ENCODE results near the gene LIX1L. TPM values are rescaled to one million over a fixed set of nuclear protein-coding genes. Genes with fewer than 3 reads are reported as not detected.

Gene LIX1L
- total and polyA plus RNA-seq, 2 of the 4 experiments (the other 2 are of a cell fraction), result 14.7 to 28.8 TPM

- TF ChIP-seq USF2 (IDR thresholded peaks at IDR 0.05; ENCODE audit: low read depth, low read length), result no peak
Measured at GRCh38 chr1:145906954-145907753, 50.7 kb downstream of the LIX1L start (continued).

DNA sequence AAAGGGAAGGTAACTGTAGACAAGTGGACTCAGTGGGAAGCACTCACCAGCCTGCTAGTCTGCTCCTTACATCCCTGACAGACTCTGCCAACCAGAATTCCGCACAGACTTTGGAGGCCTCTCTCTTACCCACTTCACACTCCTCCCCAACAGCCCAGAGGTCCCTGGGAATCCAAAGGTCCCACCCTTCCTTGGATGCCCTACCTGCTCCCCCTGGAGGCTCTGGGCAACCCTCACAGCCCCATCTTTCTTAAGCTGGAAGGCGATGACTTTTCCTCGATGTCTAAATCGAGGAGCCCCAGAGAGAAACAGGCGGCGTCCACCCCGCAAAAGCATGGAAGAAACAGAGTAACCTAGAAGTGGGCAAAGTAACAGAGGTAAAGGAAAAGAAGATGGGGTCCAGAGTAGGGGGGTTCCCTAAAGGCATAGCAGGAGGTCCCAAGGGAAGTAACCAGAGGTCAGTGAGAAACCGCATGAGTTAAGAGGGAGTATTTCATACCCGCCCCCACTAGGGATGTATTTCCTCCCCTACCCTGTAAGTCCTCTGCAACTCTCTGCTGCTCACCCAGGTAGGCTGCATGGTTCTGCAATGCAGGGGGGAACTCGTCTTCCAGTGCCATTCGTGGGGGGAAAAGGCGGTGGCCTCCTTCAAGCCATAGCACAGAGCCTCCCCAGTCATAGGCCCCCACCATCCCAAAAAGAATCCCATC is 56.4 kb downstream of the LIX1L start:
- H3K4me2 ChIP-seq (ENCODE audit: low read depth, low read length), result no peak overlapping the region
- TF ChIP-seq, protein P1, sequence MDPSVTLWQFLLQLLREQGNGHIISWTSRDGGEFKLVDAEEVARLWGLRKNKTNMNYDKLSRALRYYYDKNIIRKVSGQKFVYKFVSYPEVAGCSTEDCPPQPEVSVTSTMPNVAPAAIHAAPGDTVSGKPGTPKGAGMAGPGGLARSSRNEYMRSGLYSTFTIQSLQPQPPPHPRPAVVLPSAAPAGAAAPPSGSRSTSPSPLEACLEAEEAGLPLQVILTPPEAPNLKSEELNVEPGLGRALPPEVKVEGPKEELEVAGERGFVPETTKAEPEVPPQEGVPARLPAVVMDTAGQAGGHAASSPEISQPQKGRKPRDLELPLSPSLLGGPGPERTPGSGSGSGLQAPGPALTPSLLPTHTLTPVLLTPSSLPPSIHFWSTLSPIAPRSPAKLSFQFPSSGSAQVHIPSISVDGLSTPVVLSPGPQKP (IDR thresholded peaks at IDR 0.05; ENCODE audit: borderline replicate concordance, low read depth, low read length), result no peak
- TF ChIP-seq MXI1 (IDR thresholded peaks at IDR 0.05; ENCODE audit: borderline replicate concordance, low read depth, low read length) (no peak), RCOR1 (IDR thresholded peaks at IDR 0.05; ENCODE audit: insufficient replicate concordance, low read length) (no peak), FOS (IDR thresholded peaks at IDR 0.05; ENCODE audit: low read depth, low read length) (no peak)
- TF ChIP-seq, protein P2, sequence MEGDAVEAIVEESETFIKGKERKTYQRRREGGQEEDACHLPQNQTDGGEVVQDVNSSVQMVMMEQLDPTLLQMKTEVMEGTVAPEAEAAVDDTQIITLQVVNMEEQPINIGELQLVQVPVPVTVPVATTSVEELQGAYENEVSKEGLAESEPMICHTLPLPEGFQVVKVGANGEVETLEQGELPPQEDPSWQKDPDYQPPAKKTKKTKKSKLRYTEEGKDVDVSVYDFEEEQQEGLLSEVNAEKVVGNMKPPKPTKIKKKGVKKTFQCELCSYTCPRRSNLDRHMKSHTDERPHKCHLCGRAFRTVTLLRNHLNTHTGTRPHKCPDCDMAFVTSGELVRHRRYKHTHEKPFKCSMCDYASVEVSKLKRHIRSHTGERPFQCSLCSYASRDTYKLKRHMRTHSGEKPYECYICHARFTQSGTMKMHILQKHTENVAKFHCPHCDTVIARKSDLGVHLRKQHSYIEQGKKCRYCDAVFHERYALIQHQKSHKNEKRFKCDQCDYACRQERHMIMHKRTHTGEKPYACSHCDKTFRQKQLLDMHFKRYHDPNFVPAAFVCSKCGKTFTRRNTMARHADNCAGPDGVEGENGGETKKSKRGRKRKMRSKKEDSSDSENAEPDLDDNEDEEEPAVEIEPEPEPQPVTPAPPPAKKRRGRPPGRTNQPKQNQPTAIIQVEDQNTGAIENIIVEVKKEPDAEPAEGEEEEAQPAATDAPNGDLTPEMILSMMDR (conservative IDR thresholded peaks at IDR 0.05; ENCODE audit: low read depth, low read length), result no peak
- no TSS peak for BruUV-seq (replicated peaks)
- H3K4ac ChIP-seq (ENCODE audit: low read depth, low read length), result no peak overlapping the region
- ATAC-seq (ENCODE audit: low read depth) (no peak), DNase-seq (no peak)
- ChIA-PET POLR2A (ENCODE audit: unreplicated experiment) (no interaction called here), CTCF (no interaction called here)
- dilution Hi-C loops (cut with HindIII; ENCODE audit: low sequenced_read_pairs, unreplicated experiment) (no loop called here), in situ Hi-C loops (cut with MboI; ENCODE audit: low sequenced_read_pairs) (no loop called here), intact Hi-C loops (cut with micrococcal nuclease) (no loop called here)
- no peak overlapping the region for H4K5ac ChIP-seq (ENCODE audit: low read depth, low read length)
- no peaks in the 10 kb centered on the region for H3K4me1 ChIP-seq (ENCODE audit: control insufficient read depth, insufficient read depth, low read length)
- no peaks in the 10 kb centered on the region for H3K27me3 ChIP-seq (ENCODE audit: control insufficient read depth, insufficient read depth, low read length)
- H2BK120ac ChIP-seq (ENCODE audit: low read depth, low read length), result no peak overlapping the region
- no peak overlapping the region for H3K9ac ChIP-seq (ENCODE audit: low read depth, low read length)
- H3K14ac ChIP-seq (replicated peaks; ENCODE audit: low read depth, low read length), result no peak overlapping the region
- H3K4me3 ChIP-seq (ENCODE audit: insufficient read depth, low read depth, low read length), result no peak overlapping the region
- no peak overlapping the region for H2BK15ac ChIP-seq (ENCODE audit: low read depth, low read length)
- no peaks in the 10 kb centered on the region for H3K79me1 ChIP-seq (ENCODE audit: low read depth in 1 of 2, low read length in 2 of 2)
- H2AK9ac ChIP-seq (replicated peaks; ENCODE audit: low read depth, low read length, poor library complexity), result no peak overlapping the region
- H3K9me1 ChIP-seq (ENCODE audit: insufficient read depth, low read length), result peaks cover 14% of the 10 kb centered on the region
- no peaks in the 10 kb centered on the region for H3K36me3 ChIP-seq (ENCODE audit: control insufficient read depth, insufficient read depth, low read length)
- no peak overlapping the region for H3K23ac ChIP-seq (ENCODE audit: low read depth, low read length)
- H3K56ac ChIP-seq (ENCODE audit: extremely low read depth, insufficient read depth, low read length), result no peak overlapping the region
- H3K27ac ChIP-seq (ENCODE audit: insufficient read depth, low read length), result no peak overlapping the region
- no peaks in the 10 kb centered on the region for H3K9me3 ChIP-seq (ENCODE audit: control insufficient read depth, insufficient read depth, low read length)
- H2AFZ ChIP-seq (replicated peaks; ENCODE audit: low read length, poor library complexity), result no peak overlapping the region
- 100% methylated on average over 3 of the region's 12 CpGs; no CpG with 5 or more reads in 1 of the 2 experiments for WGBS, 2 experiments (ENCODE audit: extremely low coverage in 2 of 2, insufficient read length in 1 of 2)
- no peak overlapping the region for H4K8ac ChIP-seq (ENCODE audit: low read depth in 2 of 2, low read length in 2 of 2)
- H4K91ac ChIP-seq (ENCODE audit: insufficient read depth, low read depth, low read length), result no peak overlapping the region
- H3K18ac ChIP-seq (ENCODE audit: low read depth, low read length), result no peak overlapping the region
- H2BK20ac ChIP-seq (ENCODE audit: low read depth, low read length), result no peak overlapping the region
- no peak overlapping the region for H2BK5ac ChIP-seq (ENCODE audit: low read depth, low read length, poor library complexity, severe bottlenecking)
- no peak overlapping the region for H2AK5ac ChIP-seq (ENCODE audit: low read depth, low read length)
- H4K20me1 ChIP-seq (ENCODE audit: insufficient read depth, low read length), result no peaks in the 10 kb centered on the region

All from IMR-90 (cell line).